GM21381 (cell line): ENCODE results near the gene TM9SF3.
A peak's percentile ranks its signal among the peaks of the same experiment; 100 is the strongest.

ENCODE experiments used
- ATAC-seq: cut with Tn5 transposase; IDR thresholded peaks from one replicate; pipeline ENCODE4 v1.9.1; 2021; ENCODE audit warnings: mild to moderate bottlenecking, moderate library complexity; ENCODE audit not compliant: unreplicated experiment

The TM9SF3 gene

DNA sequence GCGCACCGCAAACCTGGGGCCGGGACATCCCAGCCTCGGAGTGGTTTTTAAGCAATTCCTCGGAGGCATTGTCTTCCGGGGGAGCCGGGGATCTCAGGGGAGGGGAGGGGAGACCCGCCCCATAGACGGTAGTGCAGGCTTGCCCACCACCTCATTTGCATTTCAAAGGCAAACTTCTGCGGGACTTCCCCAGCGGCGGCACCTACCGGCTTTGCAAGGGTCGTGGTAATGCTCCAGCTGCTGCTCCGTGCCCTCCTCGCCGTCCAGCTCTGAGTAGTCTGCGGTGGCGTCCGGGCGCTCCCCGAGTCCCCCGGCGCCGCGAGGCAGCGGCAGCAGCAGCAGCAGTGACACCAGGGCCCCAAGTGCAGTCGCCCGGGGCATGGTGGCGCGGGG is 73.5 kb downstream of the TM9SF3 start:
- ATAC-seq, result peak; percentile 40

GRCh38 chr10:96512524-96513304 is 74.1 kb downstream of the TM9SF3 start:
- no peak for ATAC-seq

GRCh38 chr10:96511044-96511945 is 75.5 kb downstream of the TM9SF3 start:
- no peak for ATAC-seq

GRCh38 chr10:96509017-96509641 is 77.7 kb downstream of the TM9SF3 start:
- ATAC-seq, result no peak

- no peak for ATAC-seq
Measured at GRCh38 chr10:96507044-96507443, 79.8 kb downstream of the TM9SF3 start.

DNA sequence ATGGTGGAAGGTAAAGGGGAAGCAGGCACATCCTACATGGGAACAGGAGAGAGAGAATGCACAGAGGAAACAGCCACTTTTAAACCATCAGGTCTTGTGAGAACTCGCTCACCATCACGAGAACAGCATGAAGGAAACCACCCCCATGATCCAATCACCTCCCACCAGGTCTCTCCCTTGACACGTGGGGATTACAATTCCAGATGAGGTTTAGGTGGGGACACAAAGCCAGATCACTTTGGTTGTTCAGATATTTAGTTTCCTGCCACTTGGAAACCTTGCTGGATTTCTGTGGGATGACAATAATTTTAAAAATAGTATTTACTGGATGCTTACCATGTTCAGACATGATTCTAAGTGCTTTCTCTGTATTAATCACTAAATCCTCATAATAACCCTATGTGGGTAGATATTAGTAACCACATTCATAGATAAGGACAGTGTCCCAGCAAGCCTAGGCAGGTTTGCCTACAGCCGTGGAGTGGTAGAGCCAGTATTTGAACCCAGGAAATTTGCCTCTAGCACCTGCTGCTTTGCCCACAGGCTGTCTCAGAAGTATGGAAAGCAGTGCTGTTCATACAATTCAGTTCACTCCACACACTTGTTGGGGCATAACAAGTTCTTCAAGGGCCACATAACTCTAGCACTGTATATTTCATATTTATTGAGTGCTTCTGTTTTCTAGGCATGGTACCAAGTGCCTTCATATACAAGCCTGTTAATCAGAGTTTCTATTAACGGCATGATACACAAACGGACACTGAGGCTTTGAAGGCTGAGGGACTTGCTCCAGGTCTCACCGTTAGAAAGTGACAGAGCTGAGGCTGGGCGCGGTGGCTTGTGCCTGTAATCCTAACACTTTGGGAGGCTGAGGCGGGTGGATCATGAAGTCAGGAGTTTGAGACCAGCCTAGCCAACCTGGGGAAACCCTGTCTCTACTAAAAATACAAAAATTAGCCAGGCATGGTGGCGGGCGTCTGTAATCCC is 81.4 kb downstream of the TM9SF3 start:
- no peak for ATAC-seq

DNA sequence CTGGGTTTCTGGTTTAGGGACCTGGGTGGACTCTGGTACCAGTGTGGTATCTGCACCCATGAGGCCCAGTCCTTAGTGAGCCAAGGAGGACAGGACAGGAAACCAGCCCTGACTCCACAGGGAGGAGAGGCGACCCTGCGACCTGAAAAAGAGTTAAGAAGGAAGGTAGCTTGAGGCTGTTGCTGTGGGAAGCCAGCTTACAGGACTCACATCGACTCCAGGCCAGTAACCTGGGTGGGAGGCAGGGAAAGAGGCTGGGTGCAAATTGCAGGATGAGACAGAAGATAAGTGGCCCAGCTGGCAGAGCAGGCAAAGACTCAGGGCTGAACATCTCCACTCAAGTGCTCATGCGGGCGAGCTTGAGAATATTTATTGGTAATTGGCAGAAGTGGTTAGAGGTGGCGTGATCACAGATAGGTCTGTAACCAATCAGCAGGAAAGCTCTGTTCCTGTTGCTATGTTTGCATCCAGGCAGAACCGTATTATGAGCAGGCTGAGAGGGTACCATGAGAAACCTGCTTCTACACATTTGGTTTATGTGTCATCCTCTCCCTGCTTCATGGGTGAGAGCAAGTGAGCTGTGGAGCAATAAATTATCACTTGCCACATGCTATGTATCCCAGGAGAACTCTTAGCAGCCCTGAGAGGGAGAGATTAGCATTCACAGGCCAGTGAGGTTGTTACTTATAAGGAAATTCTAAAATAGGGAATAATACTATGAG is 84.1 kb downstream of the TM9SF3 start:
- no peak for ATAC-seq

GRCh38 chr10:96501985-96502384 is 84.8 kb downstream of the TM9SF3 start:
- no peak for ATAC-seq

DNA sequence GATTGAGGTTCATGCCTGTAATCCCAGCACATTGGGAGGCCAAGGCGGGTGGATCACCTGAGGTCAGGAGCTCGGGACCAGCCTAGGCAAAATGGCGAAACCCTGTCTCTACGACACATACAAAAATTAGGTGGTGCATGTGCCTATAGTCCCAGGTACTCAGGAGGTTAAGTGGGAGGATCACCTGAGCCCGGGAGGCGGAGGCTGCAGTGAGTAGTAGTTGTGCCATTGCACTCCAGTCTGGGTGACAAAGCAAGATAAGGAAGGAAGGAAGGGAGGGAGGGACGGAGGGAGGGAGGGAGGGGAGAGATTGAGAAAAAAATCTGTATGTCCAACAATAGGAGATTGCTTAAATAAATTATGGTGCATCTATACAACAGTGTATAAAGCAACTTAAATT is 86.3 kb downstream of the TM9SF3 start:
- ATAC-seq, result no peak

DNA sequence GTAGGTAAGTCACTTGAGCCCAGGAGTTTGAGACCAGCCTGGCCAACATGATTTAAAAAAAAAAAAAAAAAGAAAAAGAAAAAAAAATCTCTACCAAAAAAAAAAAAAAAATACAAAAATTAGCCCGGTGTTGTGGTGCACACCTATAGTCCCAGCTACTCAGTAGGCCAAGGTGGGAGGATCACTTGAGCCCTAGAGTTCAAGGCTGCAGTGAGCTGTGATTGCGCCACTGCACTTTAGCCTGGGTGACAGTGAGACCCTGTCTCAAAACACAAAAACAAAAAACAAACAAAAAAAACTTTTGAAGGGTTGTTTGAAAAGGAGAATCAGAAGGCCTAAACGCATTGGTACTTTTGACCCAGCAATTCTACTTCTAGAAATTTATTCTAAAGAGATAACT is 86.8 kb downstream of the TM9SF3 start:
- ATAC-seq, result no peak

- no peak for ATAC-seq
Measured at GRCh38 chr10:96497391-96497790, 89.4 kb downstream of the TM9SF3 start.

GRCh38 chr10:96496281-96496925 is 90.4 kb downstream of the TM9SF3 start:
- no peak for ATAC-seq

- no peak for ATAC-seq
Measured at GRCh38 chr10:96495544-96495943, 91.3 kb downstream of the TM9SF3 start.

DNA sequence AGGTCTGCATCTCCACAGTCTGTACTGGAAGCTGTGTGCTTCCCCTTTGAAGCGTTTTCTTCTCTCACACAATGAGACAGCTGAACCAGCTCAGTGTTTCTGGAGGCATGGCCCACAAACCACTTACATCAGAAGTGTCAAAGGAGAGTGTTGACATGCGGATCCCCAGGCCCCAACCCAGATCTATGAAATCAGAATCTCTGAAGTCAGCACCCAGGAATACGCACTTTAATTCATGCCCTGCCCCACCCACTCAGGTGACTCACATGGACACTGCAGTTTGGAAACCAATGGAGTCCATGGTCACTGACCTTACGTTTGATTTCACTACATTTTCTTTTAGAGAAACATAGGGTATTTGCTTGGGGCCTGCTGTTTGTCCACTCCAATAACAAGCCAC is 92.1 kb downstream of the TM9SF3 start:
- ATAC-seq, result no peak

DNA sequence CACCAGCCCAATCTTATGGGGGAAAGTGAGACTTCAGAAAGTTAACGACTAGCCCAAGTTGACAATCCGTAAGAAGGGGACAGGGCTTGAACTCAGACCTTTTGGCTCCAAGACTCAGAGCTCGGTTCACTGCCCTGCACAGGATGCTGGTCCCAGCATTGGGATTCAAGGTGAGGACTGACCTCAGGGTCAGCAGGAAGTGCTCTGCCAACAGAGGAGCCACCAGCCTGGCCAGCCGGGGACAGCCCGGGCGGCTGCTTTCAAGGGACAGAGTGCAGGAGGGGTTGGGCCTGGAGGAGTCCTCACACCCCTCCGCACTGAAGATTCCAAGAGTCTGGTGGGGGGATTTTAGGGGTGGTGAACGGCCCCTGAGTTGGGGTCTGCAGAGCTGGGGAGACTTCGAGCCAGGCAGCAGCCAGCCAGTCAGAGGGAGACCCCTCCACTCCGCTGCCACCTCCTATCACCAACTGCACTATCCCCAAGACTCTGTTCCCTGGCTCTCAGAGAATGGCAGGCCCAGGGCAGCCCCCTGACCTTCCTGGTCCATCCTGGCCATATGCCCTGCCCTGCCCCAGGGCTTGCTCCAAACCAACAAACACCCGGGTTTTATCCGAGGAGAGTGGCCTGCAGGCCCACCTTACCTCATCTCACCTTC is 92.8 kb downstream of the TM9SF3 start:
- no peak for ATAC-seq

DNA sequence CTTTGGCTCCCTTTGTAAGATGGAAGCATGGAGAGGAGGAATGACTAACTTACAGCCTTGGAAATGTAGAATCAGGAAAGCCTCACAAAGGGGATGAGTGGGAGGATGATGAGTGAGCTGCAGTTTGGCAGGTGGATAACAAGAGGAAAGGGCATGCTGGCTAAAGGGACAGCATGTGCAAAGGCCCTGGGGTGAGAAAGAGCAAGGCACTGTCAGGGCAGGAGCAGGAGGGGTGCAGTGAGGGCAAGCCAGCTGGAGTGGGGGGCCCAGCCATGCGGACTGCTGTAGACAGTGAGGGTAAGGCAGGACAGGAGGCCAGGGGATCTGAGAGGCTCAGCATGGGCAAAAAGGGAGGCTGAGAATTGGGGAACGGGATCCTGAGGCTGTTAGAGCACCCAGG is 93.6 kb downstream of the TM9SF3 start:
- no peak for ATAC-seq

GRCh38 chr10:96491303-96491702 is 95.5 kb downstream of the TM9SF3 start:
- ATAC-seq, result no peak

- ATAC-seq, result no peak
Measured at GRCh38 chr10:96488161-96488935, 98.5 kb downstream of the TM9SF3 start.
